ENCODE results near the gene ROBO4.

GRCh38 chr11:124880290-124880611 lies 17.4 kb downstream of the ROBO4 start:
- no peak for TF ChIP-seq CTCF (IDR thresholded peaks at IDR 0.05; ENCODE audit: low read depth, low read length)
- TF ChIP-seq EZH2phosphoT487 (IDR thresholded peaks at IDR 0.05; ENCODE audit: low read depth), result no peak
